HG03139 (cell line): Measurements from ENCODE around the gene NCOA1.
"Not testable (repeated sequence)": the region's sequence is repeated elsewhere in the genome, so short reads cannot be mapped to it uniquely, and the experiment has no call there.

Experiments
- ATAC-seq: cut with Tn5 transposase; IDR thresholded peaks from one replicate; pipeline ENCODE4 v1.9.1; 2021; ENCODE audit not compliant: unreplicated experiment

NCOA1 gene

GRCh38 chr2:24625728-24626127 is 134.7 kb downstream of the NCOA1 start:
- ATAC-seq, result no peak

GRCh38 chr2:24626131-24626530 is 135.1 kb downstream of the NCOA1 start:
- no peak for ATAC-seq

GRCh38 chr2:24628746-24629145 is 137.7 kb downstream of the NCOA1 start:
- ATAC-seq, result no peak

- no peak for ATAC-seq
Measured at GRCh38 chr2:24632172-24632571, 141.1 kb downstream of the NCOA1 start.

GRCh38 chr2:24635181-24635580 is 144.1 kb downstream of the NCOA1 start:
- no peak for ATAC-seq

- ATAC-seq, result no peak
Measured at GRCh38 chr2:24638568-24638967, 147.5 kb downstream of the NCOA1 start.

GRCh38 chr2:24642351-24642750 is 151.3 kb downstream of the NCOA1 start:
- no peak for ATAC-seq

- ATAC-seq, result no peak
Measured at GRCh38 chr2:24643051-24643450, 152.0 kb downstream of the NCOA1 start.

GRCh38 chr2:24644032-24644431 is 153.0 kb downstream of the NCOA1 start:
- no peak for ATAC-seq

- no peak for ATAC-seq
Measured at GRCh38 chr2:24650997-24651642, 160.1 kb downstream of the NCOA1 start.

- ATAC-seq, result no peak
Measured at GRCh38 chr2:24651643-24652003, 160.6 kb downstream of the NCOA1 start.

GRCh38 chr2:24652265-24653182 is 161.5 kb downstream of the NCOA1 start:
- no peak for ATAC-seq

GRCh38 chr2:24657818-24658217 is 166.8 kb downstream of the NCOA1 start:
- ATAC-seq, result no peak

GRCh38 chr2:24658531-24659202 is 167.6 kb downstream of the NCOA1 start:
- ATAC-seq, result no peak

- ATAC-seq, result no peak
Measured at GRCh38 chr2:24659862-24660261, 168.8 kb downstream of the NCOA1 start.

- no peak for ATAC-seq
Measured at GRCh38 chr2:24667542-24667941, 176.5 kb downstream of the NCOA1 start.

- no peak for ATAC-seq
Measured at GRCh38 chr2:24671230-24671629, 180.2 kb downstream of the NCOA1 start.

GRCh38 chr2:24672589-24672988 is 181.5 kb downstream of the NCOA1 start:
- ATAC-seq, result no peak

- ATAC-seq, result no peak
Measured at GRCh38 chr2:24675338-24675737, 184.3 kb downstream of the NCOA1 start.

GRCh38 chr2:24676493-24676892 is 185.4 kb downstream of the NCOA1 start:
- ATAC-seq, result no peak

GRCh38 chr2:24678066-24678465 is 187.0 kb downstream of the NCOA1 start:
- not testable (repeated sequence) for ATAC-seq

- no peak for ATAC-seq
Measured at GRCh38 chr2:24680196-24680595, 189.1 kb downstream of the NCOA1 start.
